ELR (cell line): ENCODE results near the gene HOXB6.

Experiments
- DNase-seq: peaks from one replicate; pipeline ENCODE4 v3.0.0-alpha.2; 2015; ENCODE audit warnings: low read depth

HOXB6 gene

DNA sequence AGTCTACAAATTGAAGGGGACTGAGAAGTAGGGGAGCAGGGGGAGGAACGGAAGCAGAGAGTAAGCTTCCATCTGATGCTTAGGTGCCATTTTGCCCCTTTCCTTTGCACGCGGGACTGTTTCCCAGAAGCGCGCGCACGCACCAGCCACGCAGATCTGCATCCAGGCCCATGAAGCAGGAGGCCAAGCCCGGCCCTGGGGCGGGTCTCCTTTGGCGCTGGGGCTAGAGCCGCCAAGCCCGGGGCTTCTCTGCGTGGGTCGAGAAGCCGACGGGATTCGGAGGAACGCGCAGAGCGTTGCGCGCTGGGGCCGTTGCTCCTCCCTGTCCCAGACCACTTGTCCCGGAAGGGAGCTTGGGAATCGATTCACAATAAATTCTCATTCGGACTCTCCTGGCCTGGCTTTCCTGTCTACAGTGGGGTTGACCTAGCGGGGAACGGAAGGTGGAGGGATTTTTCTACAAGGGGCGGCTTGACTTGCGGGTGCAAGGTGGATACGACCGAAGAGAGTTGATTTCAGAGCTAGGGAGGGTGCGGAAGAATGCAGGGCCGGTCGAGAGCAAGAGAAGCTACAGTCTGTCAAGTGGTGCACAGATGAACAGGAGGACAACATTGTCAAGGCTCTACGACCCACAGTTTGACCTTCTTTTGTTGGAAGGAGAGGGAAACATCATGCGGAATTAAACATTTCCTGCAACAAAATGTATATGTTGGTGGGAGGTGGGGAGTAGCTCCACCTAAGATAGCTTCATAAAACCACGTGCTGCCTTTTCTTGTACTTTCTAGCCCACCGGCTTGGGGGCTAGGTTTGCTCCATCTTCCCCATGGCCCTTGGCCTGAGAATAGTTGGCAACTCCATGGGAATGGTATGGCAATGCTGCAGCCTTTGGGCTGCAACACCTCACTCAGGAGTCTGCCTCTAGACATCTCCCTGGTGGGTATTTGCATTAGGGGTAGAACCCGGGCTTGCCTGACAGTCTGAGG is 16.9 kb upstream of the HOXB6 start:
- no peak for DNase-seq

DNA sequence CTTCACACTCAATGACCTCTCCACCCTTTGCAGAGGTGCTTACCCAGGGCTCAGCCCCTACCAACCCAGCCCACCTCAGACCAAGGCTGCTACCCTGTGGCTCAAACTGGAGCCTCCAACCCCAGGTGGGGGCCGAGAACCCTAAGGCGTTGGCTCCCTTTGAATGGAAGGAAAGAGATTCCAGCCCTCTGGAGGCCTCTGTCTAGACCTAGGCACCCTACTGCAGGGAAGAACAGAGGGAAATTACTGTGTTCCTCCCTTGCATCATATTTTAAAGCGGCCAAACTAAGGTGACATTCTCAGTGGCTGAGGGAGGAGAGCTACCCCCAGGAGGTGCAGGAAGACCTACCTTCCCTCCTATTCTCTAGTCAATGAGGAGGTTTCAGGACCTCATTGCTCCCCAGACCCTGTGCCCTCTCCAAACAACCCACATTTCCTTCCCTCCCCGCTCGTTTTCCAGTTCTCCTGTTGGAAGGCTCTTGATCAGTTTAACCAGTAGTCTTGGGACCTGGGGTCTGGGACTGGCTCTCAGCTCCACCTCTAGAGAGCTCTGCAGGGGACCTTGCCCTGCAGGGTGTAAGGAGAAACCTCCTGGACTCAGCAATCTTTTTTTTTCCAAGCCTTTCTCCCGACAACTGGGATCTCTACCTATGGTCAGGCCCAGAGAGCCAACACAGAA is 15.8 kb upstream of the HOXB6 start:
- no peak for DNase-seq

DNA sequence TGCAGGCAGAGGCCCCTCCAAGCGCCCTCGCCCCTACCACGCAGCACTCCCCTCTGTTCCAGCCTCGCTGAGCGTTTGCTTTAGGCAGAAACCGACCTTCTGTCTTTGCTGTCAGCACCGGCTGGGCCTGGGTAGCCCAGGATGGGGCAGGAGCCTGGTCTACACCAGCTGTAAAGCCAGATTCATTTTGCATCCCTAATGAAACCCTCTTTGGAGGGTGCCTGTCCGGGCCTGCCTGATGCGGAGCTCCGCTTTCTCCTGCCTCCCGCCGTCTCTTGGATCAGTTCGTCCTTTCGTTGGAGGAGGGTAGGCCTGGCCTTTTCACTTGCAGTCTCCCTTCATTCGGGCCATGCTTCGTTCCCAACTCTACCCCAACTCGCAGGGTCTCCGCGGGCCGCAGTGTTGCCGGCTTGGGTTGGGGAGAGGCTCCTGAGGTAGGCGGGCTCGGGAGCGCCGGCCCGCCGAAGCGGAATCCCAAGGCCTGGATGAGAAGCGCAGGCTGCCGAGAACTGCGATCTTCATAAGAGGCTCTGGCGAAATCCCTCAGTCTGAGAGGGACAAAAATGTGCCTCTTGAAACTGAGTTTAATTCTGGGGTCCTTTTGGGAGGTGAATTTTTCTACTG is 15.2 kb upstream of the HOXB6 start:
- no peak for DNase-seq

GRCh38 chr17:48618256-48618896 is 13.6 kb upstream of the HOXB6 start:
- DNase-seq = peak; percentile 88

DNA sequence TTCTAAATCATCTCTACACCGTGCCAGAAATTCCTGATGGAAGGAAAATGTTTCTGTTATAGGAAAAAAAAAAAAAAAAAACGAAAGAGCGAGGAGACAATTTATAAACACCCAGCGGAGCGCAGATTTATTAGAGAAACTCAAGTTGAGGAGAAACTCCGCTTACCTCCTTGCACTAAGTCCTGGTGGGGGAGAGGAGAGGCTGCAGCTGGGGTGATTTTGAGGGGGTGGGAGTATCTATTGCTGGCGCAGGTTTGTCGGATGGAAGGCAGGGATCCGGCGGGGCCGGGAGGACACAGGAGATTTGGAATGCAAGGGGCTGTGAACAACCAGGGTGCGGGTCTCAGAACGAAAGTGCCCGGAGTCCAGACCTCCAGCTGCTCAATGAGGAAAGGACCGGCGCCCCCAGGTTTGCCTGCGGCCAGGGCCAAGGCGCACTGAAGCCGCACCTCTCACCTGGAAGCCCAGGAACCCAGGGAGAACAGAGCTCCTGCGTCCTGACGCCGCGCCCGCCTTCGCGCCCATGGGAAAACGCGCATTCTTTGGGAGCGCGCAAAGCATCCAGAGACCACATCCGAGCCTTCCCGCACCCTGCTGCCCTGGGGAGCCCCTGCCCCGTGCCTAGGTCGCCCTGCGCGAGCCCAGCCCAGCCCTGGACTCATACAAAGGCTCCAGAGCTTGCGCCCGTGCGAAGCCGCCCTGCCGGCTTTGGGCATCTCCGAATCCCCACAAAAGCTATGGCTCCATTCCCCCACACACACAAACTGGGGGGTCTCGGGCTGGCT is 12.9 kb upstream of the HOXB6 start:
- no peak for DNase-seq

GRCh38 chr17:48616717-48617470 is 12.1 kb upstream of the HOXB6 start:
- DNase-seq = no peak

DNA sequence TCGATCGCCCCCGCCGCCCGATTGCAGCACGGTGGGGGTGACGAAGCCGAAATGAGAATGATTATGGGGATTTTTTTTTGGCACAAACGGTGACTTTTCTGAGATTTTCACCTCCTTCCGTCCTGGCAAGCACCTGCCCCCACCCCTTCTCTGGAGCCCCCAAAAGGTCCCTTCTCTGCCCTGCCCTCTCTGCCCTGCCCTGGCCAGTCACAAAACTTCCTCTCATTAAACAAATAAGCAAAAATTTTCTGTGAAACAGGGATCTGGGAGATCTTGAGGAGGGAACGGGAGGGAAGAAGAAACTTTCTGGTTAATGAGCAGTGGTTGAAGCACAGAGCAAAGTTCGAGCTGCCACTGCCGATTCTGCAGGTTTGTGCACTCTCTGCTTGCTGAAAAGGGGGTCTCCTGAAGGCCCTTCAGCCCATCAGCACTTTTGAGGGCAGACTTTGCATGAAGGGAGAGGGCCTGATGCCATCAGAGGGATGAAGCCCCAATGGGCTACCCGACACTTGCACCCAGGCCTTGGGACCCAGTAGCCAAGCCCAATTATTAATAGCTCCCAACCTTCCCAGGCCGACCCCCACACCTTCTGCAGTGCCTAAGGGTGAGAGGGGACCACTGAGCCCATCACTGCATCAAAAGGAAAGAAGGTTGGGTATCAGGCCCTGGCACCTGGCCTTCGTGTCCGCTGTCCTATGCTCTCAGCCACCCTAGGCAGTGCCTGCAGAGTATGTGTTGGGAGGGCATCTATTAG is 11.4 kb upstream of the HOXB6 start:
- no peak for DNase-seq

GRCh38 chr17:48615047-48615962 is 10.5 kb upstream of the HOXB6 start, which contains the start of gene HOXB8:
Gene HOXB8 (minus strand): TSS chr17:48615292. CDS start chr17:48614704, 588 bp downstream.
- DNase-seq = no peak

DNA sequence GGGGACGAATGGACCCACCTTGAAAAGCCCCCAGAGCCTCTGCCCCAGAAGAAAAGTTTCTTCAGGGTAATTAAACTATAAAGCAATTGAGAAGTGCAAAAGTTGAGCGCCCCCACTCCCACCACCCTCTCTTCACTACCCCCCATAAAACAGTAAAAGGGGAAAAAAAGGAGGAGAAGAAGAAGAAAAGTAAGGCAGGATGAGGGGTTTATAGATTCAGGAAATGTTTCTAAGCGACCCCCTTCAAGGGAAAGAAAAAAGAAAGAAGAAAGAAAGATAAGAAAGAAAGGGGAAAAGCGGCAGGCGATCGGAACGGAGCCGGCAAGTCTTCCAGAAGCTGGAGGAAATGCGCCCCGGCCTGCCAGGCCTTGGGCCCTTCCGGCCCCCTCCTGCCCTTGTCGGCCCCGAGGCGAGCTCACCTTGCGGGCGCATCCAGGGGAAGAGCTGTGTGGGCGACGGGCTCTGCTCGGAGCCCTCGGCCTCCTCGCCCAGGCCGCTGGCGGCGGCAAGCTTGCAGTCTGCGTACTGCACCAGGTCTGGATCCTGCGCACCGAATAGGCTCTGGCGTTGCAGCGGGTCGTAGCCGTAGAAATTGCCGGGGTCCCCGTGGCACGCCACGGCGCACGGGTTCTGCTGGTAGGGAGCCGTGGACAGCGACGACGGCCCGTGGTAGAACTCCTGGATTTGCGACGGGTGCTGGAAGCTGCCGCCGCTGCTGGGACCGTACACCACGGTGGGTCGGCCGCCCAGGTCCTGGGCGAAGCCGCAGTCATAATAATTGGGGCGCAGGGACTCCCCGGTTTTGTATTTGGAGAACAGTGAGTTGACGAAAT is 9.3 kb upstream of the HOXB6 start:
- DNase-seq = no peak

GRCh38 chr17:48612854-48613691 is 8.3 kb upstream of the HOXB6 start:
- DNase-seq = peak; percentile 57

DNA sequence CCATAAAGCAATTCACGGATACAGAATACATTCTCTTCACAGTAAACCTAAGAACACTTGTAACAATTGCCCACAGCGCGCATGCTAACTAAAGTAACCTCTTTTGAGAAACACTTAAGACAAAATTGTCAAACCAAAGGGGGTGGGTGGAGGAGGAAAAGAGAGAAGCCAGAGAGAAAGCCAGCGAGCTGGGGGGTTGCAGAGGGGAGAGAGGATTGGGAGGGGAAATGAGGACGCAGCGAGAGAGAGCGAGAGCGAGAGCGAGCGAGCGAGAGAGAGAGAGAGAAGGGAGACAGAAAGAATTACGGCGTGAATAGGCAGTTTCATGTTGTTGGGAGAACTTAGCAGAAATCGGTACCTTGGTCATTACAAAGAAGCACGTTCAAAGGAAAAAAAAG is 7.7 kb upstream of the HOXB6 start:
- no peak for DNase-seq

GRCh38 chr17:48611681-48612455 is 7.1 kb upstream of the HOXB6 start:
- no peak for DNase-seq

- DNase-seq = no peak
Measured at GRCh38 chr17:48611213-48611612, 6.4 kb upstream of the HOXB6 start.

DNA sequence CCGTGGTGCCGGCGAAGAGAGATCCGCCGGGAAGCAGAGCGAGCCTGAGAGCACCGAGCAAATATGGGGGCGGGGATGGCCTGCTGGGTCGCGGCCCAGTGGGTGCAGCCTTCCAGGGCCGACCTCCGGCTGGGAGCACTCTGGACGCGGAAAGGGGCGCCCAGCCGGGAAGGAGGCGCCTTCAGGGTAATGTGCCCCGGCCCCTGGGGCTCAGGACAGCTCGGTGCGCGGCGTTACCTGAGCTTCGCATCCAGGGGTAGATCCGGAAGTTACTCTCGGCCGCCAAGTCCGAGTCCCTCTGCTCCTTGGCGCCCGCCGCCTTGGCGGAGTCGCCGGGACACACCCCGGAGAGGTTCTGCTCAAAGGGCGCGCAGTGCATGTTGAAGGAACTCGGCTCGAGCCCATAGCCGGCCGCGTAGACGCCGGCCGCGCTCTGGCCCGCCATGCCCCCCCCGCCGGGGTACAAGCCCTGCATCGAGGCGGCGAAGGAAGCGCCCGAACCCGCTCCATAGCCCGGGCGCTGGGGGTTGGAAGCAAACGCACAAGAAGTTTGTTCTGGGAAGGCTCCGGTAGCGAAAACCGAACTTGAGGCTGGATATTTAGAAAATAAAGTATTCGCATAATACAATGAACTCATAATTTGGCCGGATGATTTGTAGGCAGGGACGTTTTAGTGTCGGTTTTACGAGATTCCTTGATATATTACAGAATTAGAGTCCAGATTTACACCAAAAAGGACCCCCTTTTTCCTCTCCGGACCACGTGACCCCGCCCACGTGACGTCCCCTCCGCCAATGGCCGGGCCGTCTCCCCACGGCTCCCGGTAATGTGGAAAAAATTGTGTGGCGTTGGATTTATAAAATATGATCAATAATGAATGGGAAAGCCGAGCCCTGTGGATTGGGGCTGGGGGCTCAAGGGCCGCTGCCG is 5.8 kb upstream of the HOXB6 start, which contains the start of gene HOXB7:
Gene HOXB7 (minus strand): TSS at position 736 of the 930 bp plus-strand sequence. CDS start 99 bp downstream, at position 637.
- DNase-seq = peak; percentile 45

- no peak for DNase-seq
Measured at GRCh38 chr17:48609759-48610281, 5.0 kb upstream of the HOXB6 start.
